Effector CD4-positive, alpha-beta T cell (primary cell): ENCODE results near the gene PRKCE.

Experiments used
- DNase-seq: peaks from one replicate; pipeline ENCODE4 v3.0.0-alpha.2; 2020

Gene PRKCE

DNA sequence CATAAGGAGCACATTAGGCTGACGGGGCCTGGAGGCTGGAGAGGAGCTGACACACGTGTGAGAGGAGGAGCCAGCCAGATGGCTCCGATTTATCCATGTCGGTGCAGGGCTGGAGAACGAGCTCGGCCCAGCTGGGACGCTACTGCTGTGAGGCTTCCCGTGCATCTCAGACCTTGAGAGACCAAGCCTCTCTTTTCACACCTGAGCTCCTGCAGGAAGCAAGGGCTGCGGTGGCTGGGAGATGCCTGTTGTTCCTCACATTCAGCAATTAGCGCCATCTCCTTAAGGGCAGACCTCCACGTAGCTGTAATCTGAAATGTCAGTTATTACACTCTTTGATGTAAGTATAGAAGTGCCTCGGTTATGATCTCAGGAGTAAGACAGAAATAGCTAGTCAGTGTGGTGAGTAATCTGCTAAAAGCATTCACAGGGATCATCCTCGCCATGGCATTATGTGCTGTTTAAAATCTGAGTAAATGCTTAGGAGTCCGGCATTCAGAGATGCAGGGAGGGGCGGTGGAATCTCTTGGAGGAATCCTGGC, 107.9 kb downstream of the PRKCE start:
- DNase-seq, result no peak

DNA sequence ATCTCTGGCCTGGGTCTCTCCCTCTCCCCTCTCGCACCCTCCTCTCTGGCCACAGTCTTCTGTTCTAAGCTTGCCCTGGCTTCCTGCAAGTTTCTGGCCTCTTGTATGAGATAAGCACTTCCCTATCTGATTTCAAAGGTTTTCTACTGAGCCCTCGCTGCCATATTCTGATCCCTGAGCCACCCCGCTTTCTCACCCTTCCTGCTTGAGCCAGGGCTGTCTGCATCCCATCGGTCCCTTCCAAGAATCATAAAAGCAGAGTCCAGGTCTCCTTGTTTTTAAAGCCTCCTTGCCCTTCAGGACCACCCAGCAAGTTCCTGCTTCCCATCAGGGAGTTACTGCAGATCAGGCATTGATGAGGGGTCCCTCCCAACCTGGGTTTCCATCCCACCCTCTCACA, 110.2 kb downstream of the PRKCE start:
- no peak for DNase-seq

DNA sequence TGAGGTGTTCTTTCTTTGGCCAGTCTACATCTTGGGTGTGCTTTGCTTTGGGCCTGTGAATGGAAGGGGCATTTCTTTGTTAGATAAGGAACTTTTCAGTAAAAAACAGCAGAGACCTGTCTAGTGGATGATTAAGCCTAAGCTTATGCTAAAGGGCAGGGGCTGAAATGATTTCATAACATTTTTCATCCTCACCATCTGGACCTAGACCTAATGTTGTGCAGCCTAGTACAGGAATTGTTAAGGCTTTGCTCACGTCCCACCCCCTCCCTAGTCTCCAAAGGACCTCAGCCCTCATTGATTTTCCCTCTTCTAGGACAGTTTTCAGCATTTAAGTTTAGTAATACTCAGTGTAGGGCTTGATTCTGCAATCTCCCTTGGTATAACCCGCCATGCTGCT, 111.8 kb downstream of the PRKCE start:
- no peak for DNase-seq

GRCh38 chr2:45763797-45764196, 112.3 kb downstream of the PRKCE start:
- no peak for DNase-seq

DNA sequence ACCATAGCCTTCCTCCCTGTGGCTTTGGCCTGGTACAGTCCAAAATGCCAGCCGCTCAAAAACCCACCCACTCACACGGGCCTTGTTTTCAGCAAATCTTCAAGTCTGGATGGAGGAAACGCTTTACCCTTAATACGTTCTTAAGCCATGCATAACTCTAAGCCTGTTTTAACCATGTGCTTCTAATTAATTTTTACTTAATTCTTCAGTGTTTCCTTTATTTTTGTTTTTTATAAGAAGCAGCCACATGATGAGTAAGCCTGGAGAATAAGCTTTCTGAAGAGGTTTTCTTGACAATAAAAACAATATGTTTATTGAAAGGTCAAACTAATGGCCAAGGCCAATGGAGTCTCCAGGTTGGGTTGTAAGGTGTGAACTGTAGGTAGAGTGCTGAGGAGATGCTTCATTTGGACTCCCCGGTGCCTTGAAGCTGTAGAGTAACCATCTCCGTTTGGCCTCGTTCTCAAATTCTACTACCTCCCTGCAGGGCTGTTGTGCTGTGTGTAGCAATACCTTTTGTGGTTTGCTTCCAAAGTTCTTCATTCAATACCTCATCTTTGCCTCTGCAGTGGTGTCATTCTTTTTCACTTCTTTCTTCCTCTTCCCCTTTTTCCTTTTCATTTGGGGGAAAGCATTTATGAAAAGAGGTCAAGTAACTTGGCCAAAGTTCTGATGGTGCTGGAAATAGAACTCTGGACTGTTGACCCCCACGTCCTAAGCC, 113.7 kb downstream of the PRKCE start:
- no peak for DNase-seq

DNA sequence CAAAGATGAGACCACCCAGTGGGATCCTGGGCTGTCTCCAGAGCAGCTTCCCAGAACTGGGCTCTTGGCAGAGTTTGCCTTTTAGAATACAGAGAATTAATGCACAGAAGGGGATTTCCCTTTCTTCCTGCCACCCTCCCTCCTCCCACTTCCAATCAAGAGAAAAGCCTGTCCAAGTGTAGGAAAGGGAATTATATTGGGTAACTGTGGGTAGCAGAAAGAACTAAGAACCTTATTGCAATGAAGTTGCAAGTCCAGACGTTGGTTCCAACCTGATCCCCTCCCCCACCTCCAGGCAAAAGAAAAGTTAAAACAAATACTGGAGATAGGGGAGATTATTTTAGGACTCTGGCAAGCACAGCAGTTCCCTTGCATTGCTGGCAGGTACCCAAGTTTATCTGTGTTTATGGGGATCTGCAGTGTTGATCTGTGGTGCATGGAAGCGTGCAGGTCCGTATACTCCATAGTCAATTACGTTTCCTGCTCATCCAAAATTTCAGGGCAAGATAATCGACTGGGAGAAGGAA, 114.3 kb downstream of the PRKCE start:
- DNase-seq, result no peak

DNA sequence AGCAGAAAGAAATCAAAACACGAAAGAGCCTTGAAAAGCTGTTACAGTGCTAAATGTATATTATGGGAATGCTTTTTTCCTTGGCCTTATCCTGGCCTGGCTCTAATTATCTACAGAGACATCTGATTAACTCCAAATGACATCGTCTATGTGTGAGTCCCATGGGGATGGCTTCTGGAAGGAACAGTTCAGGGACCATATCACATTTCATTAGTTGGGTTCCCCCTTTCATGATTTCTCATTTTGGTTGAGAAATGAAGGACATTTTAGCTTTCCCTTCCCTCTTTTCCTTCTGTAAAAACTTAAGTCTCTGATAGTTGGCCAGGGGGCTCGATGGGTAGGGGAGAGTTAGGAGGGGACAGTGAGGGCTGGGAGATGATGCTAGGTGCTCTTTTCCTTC, 116.7 kb downstream of the PRKCE start:
- DNase-seq, result no peak

DNA sequence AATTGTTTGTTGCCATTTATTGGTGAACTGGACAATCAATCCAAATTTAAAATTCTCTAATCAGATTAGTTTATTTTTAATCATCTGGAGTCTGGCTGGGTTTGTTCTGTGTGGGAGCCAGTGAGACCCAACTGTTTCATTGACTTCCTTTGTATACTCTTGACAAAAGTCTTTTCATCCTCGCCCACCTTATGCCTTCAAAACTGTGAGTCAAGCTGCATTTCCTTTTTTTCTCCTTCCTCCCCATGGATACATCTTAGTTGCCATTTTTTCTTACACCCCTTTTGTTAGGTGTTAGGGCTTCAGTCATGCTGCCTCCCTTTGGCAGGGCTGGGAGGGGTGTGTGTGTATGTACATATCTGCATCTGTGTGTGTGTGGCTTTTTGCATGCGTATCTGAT, 117.6 kb downstream of the PRKCE start:
- DNase-seq, result no peak

- no peak for DNase-seq
Measured at GRCh38 chr2:45769854-45770576, 118.5 kb downstream of the PRKCE start.

GRCh38 chr2:45770811-45771210, 119.3 kb downstream of the PRKCE start:
- no peak for DNase-seq

DNA sequence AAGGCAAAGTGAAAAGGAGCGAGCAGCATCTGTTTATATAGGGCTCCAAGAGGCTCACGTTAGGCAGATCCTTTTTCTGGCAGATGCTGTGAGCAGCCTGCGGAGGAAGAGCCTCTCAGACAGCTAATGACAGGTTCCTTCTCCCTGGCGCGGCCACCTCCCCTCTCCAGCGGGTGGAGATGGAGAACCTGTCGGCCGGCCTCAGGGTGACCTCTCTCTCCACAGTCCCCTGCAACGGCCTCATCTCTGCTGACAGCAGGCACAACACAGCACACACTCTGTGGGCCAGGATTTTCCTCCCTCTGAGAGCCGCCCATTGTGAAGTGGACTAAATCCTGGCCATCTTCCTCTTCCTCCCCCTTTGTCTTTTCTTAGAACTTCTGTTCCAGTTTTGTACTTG, 119.8 kb downstream of the PRKCE start:
- no peak for DNase-seq

GRCh38 chr2:45772038-45772437, 120.6 kb downstream of the PRKCE start:
- DNase-seq, result no peak

- DNase-seq, result no peak
Measured at GRCh38 chr2:45773909-45774308, 122.4 kb downstream of the PRKCE start.

DNA sequence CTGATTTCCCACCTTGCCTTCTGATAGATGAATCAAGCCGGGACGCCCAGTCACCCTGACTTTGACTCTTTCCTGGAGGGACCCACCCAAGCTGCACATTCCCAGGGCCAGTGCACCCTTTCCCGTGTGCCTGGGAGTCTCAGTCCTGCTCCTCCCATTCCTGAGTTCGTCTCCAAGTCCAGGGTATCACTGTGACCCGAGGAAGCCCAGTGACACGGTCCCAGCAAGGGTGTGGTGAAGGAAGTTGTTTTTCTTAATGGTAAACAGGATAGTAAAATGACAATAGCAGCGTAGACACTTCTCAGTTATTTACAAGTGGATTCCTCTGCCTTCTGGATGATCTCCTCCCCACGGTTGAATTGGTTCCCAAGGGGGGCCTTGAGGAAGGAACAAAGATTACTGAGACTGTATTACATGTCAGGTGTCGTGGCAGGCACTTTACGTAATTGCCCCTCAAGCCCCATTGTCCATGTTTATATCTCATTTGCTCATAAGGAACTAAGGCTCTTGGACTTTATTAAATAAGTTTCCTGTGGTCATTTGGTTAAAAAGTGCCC, 123.3 kb downstream of the PRKCE start:
- DNase-seq, result no peak

- DNase-seq, result no peak
Measured at GRCh38 chr2:45776160-45776955, 124.9 kb downstream of the PRKCE start.

- no peak for DNase-seq
Measured at GRCh38 chr2:45777996-45778719, 126.7 kb downstream of the PRKCE start.

GRCh38 chr2:45778720-45779171, 127.3 kb downstream of the PRKCE start:
- DNase-seq, result peak; percentile 72

- no peak for DNase-seq
Measured at GRCh38 chr2:45780541-45781463, 129.3 kb downstream of the PRKCE start.

DNA sequence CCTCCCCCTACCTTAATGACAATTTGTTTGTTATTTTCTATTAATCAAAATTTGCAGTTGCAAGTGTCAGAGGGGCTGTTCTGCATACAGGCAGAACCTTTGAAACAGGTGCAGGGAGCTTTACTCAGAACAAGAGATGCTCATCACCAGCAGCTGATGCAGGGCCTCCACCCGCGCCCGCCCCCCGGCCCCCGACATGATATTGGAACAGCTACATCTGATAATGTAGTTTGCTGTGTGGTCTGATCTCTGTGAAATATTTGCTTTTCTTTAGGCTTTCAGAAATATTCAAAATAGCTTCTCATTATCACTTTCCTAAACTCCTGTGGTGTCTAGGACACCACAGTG, 130.0 kb downstream of the PRKCE start:
- DNase-seq, result no peak

- DNase-seq, result no peak
Measured at GRCh38 chr2:45782436-45782835, 131.0 kb downstream of the PRKCE start.

GRCh38 chr2:45782986-45783385, 131.5 kb downstream of the PRKCE start:
- DNase-seq, result no peak
